BJ (cell line): ENCODE measurements around the gene MAPRE2. TPM values are rescaled to one million over a fixed set of nuclear protein-coding genes. Genes with fewer than 3 reads are reported as not detected.

Source experiments
- CTCF ChIA-PET: fragments of 350-600 bp; formaldehyde crosslinking; extraction: SDS; loops from one replicate; lab custom pipeline; 2021; ENCODE audit warnings: antibody characterized with exemption, inconsistent platforms; lab: Yijun Ruan, JAX
- POLR2A ChIA-PET: fragments of 300-600 bp; sonication (Branson Sonifier 250); formaldehyde crosslinking; extraction: SDS; loops from one replicate; lab custom pipeline; 2021; ENCODE audit warnings: antibody characterized with exemption; lab: Charles Lee
- DNase-seq: peaks from one replicate; pipeline ENCODE4 v3.0.0-alpha.2; 2011; ENCODE audit warnings: low read depth
- H3K27me3 ChIP-seq: 2 replicates; pipeline ENCODE4 v1.6.0; 2011; ENCODE audit warnings: low read length; ENCODE audit not compliant: control insufficient read depth, insufficient read depth
- H3K36me3 ChIP-seq: 2 replicates; pipeline ENCODE4 v1.5.1; 2011; ENCODE audit warnings: low read length; ENCODE audit not compliant: control insufficient read depth, insufficient read depth
- H3K4me3 ChIP-seq: 2 replicates; pipeline ENCODE4 v1.5.1; 2011; ENCODE audit warnings: low read depth, mild to moderate bottlenecking, control low read depth, low read length
- CTCF ChIP-seq: IDR thresholded peaks from 2 replicates; pipeline ENCODE4 v1.5.1; 2011; ENCODE audit warnings: low read depth, mild to moderate bottlenecking, control low read depth, inconsistent platforms, low read length, moderate library complexity; ENCODE audit not compliant: insufficient read depth
- polyA plus RNA-seq: library from polyadenylated mRNA; depleted of rRNA; stranded (reverse); fragments of >200 nt; gene quantifications from 2 replicates; pipeline ENCODE4 v1.2.3, GENCODE V29; 2011

Gene MAPRE2
- polyA plus RNA-seq, 1 experiment = 23.8 TPM

DNA sequence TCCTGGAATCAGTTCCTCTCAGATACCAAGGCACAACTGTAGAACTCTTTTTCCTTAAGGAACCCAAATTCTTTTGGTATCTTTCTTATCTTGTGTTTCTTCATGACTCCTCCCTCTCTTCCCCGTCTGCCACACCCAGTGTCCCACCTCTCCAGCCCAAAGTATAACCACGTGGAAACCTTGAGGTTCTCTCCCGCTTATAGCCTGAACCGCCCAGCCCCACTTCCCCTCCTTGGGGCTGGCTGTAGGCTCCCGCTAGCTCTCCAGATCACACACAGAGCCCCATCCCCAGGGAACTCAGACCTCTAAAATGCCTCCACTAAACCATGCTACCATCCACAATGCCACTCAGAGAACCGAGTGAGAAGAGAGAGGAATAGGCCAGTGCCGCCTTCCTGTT, 87.5 kb downstream of the MAPRE2 start:
- H3K4me3 ChIP-seq = no peak overlapping the region
- peaks cover 2% of the 10 kb centered on the region for H3K36me3 ChIP-seq
- TF ChIP-seq CTCF = no peak
- no peak for DNase-seq
- ChIA-PET POLR2A (no interaction called here), CTCF (interaction anchor here (1.1 kb wide), 1 partner anchor 17 kb away, joined by 3 read pairs; no protein-coding TSS in a partner anchor)
- H3K27me3 ChIP-seq = no peaks in the 10 kb centered on the region

DNA sequence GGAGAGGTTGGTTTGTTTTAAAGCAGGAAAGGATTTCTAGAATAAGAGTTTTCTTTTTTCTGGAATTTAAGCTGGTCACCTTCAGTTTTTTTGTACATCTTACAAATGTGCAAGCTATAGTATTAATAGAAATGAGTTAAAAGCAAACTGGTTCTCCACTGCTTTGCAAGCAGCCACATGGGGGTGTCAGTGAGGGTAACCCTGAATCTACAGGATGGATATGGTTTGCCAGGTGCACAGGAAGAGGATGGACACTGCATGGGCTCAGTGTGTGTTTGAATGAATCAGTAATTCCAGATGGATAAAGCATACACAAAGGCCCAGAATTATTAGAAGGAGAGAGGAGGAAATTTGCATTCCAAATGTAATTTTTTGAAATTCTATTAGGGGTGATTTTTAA, 89.0 kb downstream of the MAPRE2 start:
- TF ChIP-seq CTCF = no peak
- ChIA-PET POLR2A (no interaction called here), CTCF (interaction anchor here (0.6 to 1.3 kb wide), 3 partner anchors 34 to 124 kb away, joined by 3 read pairs; no protein-coding TSS in a partner anchor)
- no peak overlapping the region for H3K4me3 ChIP-seq
- DNase-seq = no peak
- H3K27me3 ChIP-seq = no peaks in the 10 kb centered on the region
- peaks cover 3% of the 10 kb centered on the region for H3K36me3 ChIP-seq

GRCh38 chr18:35131387-35132020, 90.3 kb downstream of the MAPRE2 start:
- ChIA-PET POLR2A (no interaction called here), CTCF (interaction anchor here (1.1 to 1.6 kb wide), 3 partner anchors 10 to 35 kb away, joined by 3 to 4 read pairs (median 3); no protein-coding TSS in a partner anchor)
- H3K27me3 ChIP-seq = no peaks in the 10 kb centered on the region
- TF ChIP-seq CTCF = no peak
- no peak for DNase-seq
- no peak overlapping the region for H3K4me3 ChIP-seq
- peaks cover 3% of the 10 kb centered on the region for H3K36me3 ChIP-seq

- no peaks in the 10 kb centered on the region for H3K27me3 ChIP-seq
- no peak overlapping the region for H3K4me3 ChIP-seq
- DNase-seq = no peak
- no peak for TF ChIP-seq CTCF
- CTCF ChIA-PET = interaction anchor here (1.6 kb wide), 2 partner anchors 9 to 13 kb away, joined by 4 to 5 read pairs; no protein-coding TSS in a partner anchor
- POLR2A ChIA-PET = no interaction called here
- H3K36me3 ChIP-seq = peaks cover 3% of the 10 kb centered on the region
These were observed 91.0 kb downstream of the MAPRE2 start for GRCh38 chr18:35132021-35132902.

GRCh38 chr18:35134190-35134730, 93.0 kb downstream of the MAPRE2 start:
- DNase-seq = no peak
- ChIA-PET CTCF (interaction anchor here (1.6 to 2.8 kb wide), 2 partner anchors 9 to 15 kb away, joined by 5 to 8 read pairs; no protein-coding TSS in a partner anchor), POLR2A (no interaction called here)
- peaks cover 3% of the 10 kb centered on the region for H3K36me3 ChIP-seq
- no peaks in the 10 kb centered on the region for H3K27me3 ChIP-seq
- no peak overlapping the region for H3K4me3 ChIP-seq
- no peak for TF ChIP-seq CTCF
